Glomerular visceral epithelial cell (primary cell): ENCODE results near the gene CRHBP.
"Not testable (repeated sequence)": the region's sequence is repeated elsewhere in the genome, so short reads cannot be mapped to it uniquely, and the experiment has no call there.

ENCODE experiments used
- DNase-seq: peaks from one replicate; pipeline ENCODE4 v3.0.0-alpha.2; 2016; ENCODE audit errors: extremely low spot score

Gene CRHBP, protein sequence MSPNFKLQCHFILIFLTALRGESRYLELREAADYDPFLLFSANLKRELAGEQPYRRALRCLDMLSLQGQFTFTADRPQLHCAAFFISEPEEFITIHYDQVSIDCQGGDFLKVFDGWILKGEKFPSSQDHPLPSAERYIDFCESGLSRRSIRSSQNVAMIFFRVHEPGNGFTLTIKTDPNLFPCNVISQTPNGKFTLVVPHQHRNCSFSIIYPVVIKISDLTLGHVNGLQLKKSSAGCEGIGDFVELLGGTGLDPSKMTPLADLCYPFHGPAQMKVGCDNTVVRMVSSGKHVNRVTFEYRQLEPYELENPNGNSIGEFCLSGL

DNA sequence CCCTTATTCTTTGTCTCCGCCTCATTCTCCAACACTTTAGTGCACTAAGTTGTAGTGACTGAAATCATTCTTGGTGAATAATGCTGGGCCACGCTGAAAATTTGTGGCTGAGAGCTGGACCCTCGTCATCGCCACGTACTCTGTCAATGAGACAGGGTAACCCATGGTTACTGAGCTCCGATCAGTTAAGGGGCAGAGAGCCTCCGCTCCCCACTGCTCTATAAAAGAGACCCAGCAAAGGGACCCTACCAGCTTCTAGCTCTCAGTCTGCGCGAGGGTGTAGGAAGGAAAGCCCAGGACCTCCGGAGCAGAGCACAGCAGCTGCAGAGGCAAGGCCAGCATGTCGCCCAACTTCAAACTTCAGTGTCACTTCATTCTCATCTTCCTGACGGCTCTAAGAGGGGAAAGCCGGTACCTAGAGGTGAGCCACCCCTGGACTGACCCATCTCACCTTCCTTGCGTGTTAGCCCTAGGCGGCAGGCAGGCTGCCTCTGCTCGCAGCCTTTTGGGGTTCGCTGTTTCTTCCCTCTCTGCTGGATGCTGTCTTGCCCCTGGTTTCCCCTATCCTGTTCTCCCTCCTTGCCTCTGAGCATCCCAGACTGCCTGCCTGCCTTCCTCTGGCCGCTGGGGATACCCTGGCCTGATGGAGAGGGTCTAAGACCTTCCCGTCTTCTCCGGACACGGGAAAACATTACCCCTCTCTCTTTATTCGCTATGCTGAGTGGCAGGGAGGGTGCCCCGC lies at the start of gene CRHBP:
Gene CRHBP (plus strand): TSS at position 251 of the 742 bp plus-strand sequence. CDS start 90 bp downstream, at position 341.
- no peak for DNase-seq

DNA sequence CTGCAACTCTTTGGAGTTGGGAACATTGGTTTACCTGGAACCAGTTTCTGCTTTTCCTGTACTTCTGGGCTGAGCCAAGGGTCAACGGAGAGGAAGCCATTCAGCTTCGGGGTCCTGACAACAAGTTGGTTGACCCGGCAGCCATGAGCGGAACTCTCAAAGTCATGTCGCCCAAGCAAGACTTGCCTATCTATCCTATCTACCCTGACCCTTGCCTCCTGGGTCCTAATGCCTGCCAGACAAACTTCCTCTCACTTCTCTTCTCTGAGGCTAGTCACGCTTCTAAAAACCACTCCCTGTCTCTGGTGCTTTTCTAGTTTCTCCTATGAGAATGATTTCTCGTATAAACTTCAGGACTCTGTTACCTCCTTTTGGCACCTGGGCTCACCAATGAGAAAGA lies 44.7 kb upstream of the CRHBP start:
- DNase-seq: no peak

DNA sequence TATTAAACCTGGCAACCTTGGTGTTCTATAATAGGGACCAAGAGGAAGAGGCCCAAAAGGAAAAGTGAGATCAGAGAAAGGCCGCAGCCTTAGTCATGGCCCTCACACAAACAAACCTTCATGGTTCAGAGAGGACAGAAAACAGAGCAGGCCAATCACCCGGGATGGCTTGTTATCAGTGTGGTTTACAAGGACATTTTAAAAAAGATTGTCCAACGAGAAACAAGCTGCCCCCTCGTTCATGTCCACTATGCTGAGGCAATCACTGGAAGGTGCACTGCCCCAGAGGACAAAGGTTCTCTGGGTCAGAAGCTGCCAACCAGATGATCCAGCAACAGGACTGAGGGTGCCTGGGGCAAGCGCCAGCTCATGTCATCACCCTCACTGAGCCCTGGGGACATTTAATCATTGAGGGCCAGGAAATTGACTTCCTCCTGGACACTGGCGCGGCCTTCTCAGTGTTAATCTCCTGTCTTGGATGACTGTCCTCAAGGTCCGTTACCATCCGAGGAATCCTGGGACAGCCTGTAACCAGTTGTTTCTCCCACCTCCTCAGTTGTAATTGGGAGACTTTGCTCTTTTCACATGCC lies 42.4 kb upstream of the CRHBP start:
- DNase-seq: not testable (repeated sequence)

DNA sequence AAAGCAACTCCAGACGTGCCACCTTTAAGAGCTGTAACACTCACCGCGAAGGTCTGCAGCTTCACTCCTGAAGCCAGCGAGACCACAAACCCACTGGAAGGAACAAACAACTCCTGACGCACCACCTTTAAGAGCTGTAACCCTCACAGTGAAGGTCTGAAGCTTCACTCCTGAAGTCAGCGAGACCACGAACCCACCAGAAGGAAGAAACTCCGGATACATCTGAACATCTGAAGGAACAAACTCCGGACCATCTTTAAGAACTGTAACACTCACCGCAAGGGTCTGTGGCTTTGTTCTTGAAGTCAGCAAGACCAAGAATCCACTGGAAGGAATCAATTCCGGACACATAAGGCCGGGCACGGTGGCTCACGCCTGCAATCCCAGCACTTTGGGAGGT lies 38.2 kb upstream of the CRHBP start:
- DNase-seq: not testable (repeated sequence)

DNA sequence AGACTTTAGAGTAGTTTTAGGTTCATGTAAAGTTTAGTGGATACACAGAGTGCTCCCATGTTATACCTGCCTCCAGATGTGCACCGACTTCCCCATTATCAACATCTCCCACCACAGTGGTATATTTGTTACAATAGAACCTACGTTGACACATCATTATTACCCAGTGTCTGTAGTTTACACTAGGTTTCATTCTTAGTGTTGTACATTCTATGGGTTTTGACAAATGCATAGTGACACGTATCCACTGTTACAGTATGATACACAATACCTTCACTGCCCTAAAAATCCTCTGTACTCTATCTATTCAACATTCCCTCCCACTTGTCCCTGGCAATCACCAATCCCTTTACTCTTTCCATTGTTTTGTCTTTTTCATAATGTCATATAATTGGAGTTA lies 34.3 kb upstream of the CRHBP start:
- no peak for DNase-seq

DNA sequence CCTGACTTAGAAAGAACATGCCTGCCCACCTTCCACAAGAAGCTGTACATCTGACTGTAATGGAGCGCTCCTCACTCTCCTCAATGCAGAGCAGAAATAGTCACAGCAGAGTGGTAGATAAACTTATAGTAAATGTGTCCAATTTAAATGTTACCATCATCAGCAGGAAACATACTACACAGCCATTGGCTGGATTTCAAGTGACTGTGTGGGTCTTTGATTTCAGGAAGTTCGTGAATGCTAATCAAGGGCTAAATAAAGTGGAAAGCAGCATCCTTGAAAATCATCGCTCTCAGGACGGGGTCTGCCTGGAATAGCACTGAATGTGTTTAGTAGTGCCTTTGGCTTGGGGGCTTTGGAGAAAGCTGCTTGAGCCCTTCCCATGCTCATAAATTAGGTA lies 32.4 kb upstream of the CRHBP start:
- no peak for DNase-seq

DNA sequence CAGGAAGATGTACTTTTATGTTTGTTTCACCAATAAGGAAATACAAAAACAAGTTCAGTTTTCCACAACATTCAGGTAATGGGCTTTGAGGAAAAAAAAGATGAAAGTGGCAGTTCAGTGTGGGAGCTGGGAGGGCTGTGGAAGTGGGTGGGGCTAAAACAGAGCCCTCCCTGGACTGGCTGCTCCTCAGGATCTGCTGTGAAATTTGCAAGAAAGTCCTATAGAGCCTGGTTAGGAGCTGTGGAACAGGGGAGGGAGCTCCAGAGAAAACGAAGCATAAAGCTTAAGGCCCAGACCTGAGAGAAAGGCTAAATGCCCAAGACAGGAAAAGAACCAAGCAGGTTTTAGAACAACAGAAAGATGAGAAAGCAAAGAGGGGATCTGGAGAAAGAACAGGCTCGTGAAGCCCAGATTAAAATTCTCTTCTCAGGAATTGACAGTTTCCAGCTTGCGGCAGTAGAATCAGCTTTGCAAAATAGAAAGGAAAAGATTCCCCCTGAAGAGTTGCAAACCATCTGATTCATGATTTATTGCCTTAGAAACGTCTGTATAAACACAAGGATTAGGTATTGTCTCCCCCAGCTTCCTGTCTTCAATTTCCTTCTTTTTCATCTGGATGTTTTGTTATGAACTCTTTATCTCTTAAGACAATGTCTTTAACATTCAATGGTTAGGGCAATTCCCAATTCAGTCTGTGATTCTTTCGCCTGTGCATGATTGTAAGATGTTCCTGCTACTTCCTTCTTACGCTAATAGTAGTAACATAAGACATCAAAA lies 26.3 kb upstream of the CRHBP start:
- DNase-seq: no peak

DNA sequence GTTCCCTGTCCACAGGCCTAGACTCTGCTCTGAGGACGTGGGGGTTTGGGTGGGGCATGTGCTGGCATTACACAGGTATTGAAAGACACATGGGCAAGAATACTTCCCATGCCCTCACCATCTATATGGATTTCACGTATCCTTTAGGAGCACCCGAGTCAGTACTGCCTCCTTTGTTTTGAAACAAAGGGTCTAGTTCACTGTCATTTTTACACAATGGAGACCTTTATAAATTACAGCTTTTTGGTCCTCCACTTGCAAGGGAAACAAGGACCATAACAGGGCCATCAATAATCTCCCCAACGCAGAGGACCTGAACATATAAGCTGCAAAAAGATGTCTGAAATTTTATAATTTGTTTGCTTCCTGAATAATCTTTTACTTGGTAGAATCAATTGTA lies 24.9 kb upstream of the CRHBP start:
- no peak for DNase-seq

DNA sequence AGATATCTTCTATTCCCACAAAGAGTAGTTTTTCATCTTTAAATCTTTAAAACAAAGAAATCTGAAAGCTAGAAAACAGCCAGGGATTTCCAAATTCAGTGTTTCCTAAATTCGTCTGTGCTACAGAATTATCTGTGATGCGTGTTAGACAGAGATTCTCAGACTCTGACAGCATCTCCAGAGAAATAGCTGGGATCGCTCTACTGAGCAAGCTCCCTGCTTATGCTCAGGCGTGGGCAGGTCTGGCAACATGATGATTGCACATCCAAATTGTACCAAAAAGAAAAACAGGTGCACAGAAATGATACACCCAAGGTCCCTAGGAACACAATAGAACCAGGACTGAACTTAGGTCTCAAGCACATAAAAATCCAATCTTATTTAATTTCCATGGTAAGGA lies 22.8 kb upstream of the CRHBP start:
- no peak for DNase-seq

DNA sequence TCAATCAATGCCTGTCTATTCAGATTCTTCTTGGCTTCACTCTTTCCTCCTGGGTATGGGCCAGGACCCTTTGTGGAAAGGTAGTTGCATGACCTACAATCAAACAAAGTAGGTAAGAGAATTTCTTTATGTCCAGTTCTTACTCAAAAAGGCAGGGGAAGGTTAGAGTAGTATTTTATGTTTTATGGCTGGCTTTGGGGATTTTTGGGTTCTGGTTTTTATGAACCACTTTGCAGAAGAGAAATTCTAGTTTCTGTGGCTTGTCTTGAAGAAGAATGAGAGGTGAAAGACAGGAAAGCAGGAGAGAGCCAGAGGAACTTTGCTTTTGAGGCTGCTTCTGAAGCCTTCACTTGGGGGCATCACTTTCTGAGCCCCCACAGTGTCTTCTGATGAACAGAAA lies 14.7 kb upstream of the CRHBP start:
- DNase-seq: no peak

DNA sequence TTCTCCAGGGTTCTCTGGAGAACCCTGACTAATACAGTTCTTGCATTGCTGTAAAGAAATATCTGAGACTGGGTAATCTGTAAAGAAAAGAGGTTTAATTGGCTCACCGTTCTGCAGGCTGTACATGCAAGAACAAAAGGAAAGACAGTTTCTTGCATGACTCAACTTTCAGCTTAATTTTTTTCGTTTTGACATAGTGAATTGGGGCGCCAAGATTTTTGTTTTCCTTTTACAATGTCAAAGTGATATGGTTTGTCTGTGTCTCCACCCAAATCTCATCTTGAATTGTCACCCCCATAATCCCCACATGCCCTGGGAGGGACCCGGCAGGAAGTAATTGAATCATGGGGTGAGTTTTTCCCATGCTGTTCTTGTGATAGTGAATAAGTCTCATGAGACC lies 11.8 kb upstream of the CRHBP start:
- DNase-seq: no peak

DNA sequence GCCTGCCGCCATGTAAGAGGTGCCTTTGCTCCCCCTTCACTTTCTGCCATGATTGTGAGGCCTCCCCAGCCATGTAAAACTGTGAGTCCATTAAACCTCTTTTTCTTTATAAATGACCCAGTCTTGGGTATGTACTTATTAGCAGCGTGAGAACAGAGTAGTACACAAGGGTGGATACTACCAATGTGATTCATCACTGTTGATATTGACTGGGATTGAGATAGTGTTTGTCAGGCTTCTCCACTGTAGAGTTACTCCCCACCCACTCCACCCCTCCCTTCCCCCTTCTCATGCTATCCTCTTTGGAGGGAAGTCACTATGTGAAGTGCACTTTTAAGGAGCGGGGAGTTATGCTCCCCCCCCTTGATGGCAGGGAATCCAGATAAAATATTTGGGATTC lies 11.4 kb upstream of the CRHBP start:
- DNase-seq: no peak

DNA sequence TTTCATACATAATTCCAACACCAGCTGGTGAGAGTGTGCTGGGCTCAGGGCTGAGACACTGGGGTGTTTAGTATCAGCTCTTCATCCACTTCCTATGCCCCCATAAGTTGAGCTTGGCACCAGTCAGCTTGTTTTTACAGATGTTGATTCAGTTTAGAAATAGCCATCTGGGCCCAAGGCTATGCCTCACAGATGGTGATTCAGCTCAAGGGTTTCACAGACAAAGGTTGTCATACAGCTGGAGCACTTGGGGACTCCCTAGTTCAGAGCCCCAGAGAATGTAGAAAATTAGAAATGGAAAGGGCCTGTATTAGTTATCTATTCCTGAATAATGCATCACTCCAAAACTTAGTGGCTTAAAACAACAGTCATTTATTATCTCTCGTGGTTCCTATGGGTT lies 10.3 kb upstream of the CRHBP start:
- peak; percentile 38 for DNase-seq

DNA sequence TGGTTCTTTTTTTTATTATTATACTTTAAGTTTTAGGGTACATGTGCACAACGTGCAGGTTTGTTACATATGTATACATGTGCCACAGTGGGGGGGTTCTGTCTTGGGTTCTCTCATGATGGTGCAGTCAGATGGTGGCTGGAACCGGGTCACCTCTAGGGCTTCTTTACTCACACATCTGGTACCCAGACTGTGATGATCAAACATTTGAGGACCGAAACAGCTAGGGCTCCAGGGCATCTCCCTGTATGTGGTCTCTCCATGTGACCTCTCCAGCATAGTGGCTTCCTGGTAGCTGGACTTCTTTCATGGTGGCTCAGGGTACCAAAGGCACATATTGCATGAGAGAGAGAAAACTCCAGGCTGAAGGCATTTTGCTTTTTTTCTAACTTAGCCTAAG lies 9.8 kb upstream of the CRHBP start:
- DNase-seq: no peak

DNA sequence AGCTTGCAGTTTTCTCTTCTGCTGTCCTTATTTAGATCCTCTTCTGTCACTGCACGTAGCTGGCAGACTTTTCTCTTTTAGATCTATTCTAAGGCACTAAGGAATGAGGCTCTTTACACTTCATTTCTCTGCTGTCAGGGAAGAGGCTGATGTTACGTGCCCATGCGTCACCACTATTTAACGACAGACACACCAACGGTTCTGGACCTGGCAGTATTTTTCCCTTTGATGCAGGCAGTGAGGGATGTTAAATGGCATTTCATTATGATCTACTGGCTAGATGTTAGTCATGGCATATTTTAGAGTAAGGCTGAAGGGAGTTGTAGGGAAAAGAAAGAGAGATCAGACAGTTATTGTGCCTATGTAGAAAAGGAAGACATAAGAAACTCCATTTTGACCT lies 8.2 kb upstream of the CRHBP start:
- DNase-seq: no peak

DNA sequence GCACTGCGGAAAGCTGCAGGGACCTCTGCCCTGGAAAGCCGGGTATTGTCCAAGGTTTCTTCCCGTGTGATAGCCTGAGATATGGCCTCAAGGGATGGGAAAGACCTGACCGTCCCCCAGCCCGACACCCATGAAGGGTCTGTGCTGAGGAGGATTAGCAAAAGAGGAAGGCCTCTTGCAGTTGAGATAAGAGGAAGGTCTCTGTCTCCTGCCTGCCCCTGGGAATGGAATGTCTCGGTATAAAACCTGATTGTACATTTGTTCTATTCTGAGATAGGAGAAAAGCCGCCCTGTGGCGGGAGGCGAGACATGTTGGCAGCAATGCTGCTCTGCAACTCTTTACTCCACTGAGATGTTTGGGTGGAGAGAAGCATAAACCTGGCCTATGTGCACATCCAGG lies 7.6 kb upstream of the CRHBP start:
- DNase-seq: not testable (repeated sequence)

DNA sequence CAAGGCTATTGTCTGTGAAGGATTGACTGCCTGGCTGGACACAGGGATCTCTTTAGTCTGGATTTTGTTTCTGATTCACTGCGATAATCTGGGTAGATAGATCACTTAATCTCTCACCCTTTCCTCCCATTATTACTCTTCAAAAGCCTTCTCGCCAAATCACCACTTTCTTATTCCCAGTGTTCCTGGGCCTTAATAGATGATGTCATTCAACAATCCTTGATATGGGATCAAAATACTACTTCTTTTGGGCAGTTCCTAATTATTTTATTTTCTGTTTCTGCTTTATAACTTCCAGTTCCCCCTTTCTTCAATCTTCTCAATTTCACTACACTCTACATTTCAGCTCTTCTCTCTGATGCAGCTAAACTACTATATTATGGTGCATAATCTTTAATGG lies 6.8 kb upstream of the CRHBP start:
- DNase-seq: no peak

DNA sequence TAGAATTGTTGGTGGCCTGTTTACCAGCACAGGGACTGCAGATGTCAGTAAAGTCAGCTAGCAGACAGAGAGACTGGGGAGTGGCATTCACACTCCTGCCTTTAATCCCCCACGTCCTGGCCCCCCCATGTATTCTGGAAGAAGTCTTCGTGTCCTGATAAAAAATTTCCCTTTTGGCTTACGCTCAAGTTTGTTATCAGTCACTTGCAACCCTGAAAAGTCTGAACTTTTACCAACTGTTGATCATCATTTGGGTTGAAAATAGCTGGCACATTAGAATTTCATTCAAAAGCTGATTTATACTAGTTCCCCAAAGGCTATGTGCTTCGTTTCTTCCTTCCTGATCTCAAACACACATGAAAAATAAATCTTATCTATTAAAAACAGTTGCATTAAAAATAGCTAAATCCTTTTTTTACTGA lies 5.8 kb upstream of the CRHBP start:
- no peak for DNase-seq

DNA sequence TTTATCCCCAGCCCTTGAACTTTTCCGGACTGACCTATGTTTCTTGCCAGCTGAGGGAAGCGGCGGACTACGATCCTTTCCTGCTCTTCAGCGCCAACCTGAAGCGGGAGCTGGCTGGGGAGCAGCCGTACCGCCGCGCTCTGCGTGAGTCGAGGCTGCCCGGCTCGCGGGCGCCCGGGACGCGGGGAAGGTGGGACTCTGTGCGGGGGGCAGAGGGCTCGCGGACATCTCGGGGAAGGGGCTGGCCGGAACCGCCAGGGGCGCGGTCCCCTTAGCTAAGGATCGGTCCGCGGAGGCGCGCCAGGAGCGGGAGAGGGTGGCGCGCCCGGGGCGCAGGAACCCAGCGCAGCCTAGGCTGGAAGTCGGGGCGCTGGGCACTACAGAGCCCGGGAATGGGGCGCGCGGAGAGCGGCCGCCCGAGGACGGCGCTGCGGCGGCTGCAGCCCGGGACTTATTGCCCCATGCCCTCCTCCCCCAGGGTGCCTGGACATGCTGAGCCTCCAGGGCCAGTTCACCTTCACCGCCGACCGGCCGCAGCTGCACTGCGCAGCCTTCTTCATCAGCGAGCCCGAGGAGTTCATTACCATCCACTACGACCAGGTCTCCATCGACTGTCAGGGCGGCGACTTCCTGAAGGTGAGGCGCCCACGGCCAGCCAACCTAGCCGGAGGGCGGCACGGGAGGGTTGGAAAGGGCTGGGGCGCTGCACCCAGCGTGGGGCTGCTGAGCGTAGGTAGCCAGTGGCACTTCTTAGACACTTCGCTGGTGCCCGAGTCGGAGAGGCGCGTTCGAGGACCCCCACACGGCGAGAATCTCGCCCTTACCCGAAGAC lies 922 bp downstream of the CRHBP start:
- peak; percentile 13 for DNase-seq

DNA sequence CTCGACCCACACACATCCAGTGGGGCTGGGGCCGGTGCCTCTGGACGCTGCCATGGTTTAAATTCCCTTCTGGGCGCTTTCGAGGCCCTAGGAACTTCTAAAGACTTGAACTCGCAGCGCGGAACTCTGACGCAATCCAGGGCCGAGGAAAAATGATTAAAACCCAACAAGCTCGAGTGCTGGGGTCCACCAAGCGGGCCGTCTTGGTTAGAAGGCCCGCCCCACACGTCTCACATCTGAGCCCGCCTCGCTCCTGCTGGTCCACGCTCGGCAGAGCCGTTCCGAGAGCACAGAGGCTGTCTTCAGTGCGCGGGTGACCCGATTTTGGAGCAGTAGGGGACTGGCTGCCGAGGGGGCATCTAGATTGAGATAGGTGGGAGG lies 1.5 kb downstream of the CRHBP start:
- DNase-seq: no peak

DNA sequence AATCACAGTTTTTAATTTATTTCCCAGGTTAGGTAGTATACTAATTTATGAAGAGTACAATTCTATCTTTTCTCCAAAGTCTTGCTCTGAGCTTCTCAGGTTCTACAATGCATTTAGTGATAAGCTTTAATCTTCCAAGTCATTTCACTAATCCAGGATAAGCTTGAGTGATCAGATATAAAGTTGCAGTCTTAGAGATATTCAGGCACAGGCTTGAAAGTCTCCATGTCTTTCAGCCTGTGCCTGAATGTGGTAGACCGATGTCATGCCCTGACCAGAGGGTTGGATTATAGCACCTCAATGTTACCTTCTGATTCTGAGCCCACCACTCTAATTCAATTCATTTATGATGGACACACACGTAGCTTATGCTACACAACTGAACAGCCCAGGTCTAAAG lies 3.2 kb downstream of the CRHBP start:
- no peak for DNase-seq
